Activated naive CD4-positive, alpha-beta T cell treated with anti-CD3 and anti-CD28 coated beads for 36 hours (primary cell): ENCODE data around the gene PHF2. TPM values are rescaled to one million over a fixed set of nuclear protein-coding genes. Genes with fewer than 3 reads are reported as not detected.

Source experiments
- CTCF ChIA-PET: fragments of 350-600 bp; sonication (Branson Sonifier 250); formaldehyde crosslinking; loops from one replicate; lab custom pipeline; 2021; ENCODE audit warnings: antibody characterized with exemption; lab: Charles Lee
- DNase-seq: peaks from one replicate; pipeline ENCODE4 v3.0.0-alpha.2; 2020
- H3K27ac Mint-ChIP-seq: one replicate; pipeline ENCODE4 v1.8.0; 2021; ENCODE audit warnings: mild to moderate bottlenecking, mixed read lengths
- H3K27me3 Mint-ChIP-seq: one replicate; pipeline ENCODE4 v1.8.0; 2021; ENCODE audit warnings: low read depth, mixed read lengths
- H3K36me3 Mint-ChIP-seq: one replicate; pipeline ENCODE4 v1.8.0; 2021; ENCODE audit warnings: low read depth, mixed read lengths
- H3K4me1 Mint-ChIP-seq: one replicate; pipeline ENCODE4 v1.8.0; 2021; ENCODE audit warnings: low read depth, mixed read lengths
- H3K4me3 Mint-ChIP-seq: one replicate; pipeline ENCODE4 v1.8.0; 2021; ENCODE audit warnings: mild to moderate bottlenecking, moderate library complexity, mixed read lengths
- H3K9me3 Mint-ChIP-seq: one replicate; pipeline ENCODE4 v1.8.0; 2021; ENCODE audit warnings: mixed read lengths
- intact Hi-C: fragments of 100-400 bp; cut with micrococcal nuclease; formaldehyde crosslinking; loops from one replicate; pipeline ENCODE4 v1.15.1; 2023
- total RNA-seq, 2 experiments: library from RNA; stranded (reverse); gene quantifications; one replicate each; pipeline ENCODE4 v1.2.3, GENCODE V29; 2021

The PHF2 gene
- total RNA-seq, 2 experiments from 2014 or later = 14.4 to 16.6 TPM

- Mint-ChIP-seq H3K4me3 (no peak overlapping the region), H3K36me3 (peaks cover 8% of the 10 kb centered on the region), H3K4me1 (no peaks in the 10 kb centered on the region), H3K27me3 (no peaks in the 10 kb centered on the region), H3K27ac (no peak overlapping the region), H3K9me3 (no peaks in the 10 kb centered on the region)
- CTCF ChIA-PET = no interaction called here
- intact Hi-C loops = no loop called here
- DNase-seq = peak; percentile 1
Observed at GRCh38 chr9:93656426-93657239, 80.2 kb downstream of the PHF2 start.

GRCh38 chr9:93657331-93658111, 81.1 kb downstream of the PHF2 start:
- DNase-seq = peak; percentile 3
- intact Hi-C loops = no loop called here
- Mint-ChIP-seq H3K4me1 (no peaks in the 10 kb centered on the region), H3K4me3 (no peak overlapping the region), H3K27me3 (no peaks in the 10 kb centered on the region), H3K36me3 (peaks cover 6% of the 10 kb centered on the region), H3K27ac (no peak overlapping the region), H3K9me3 (no peaks in the 10 kb centered on the region)
- CTCF ChIA-PET = no interaction called here

GRCh38 chr9:93658184-93658925, 82.0 kb downstream of the PHF2 start:
- no peak overlapping the region for H3K4me3 Mint-ChIP-seq
- H3K27me3 Mint-ChIP-seq = no peaks in the 10 kb centered on the region

GRCh38 chr9:93659044-93659836, 82.9 kb downstream of the PHF2 start:
- Mint-ChIP-seq H3K4me3 (no peak overlapping the region), H3K4me1 (no peaks in the 10 kb centered on the region), H3K27ac (no peak overlapping the region), H3K27me3 (no peaks in the 10 kb centered on the region), H3K9me3 (no peaks in the 10 kb centered on the region), H3K36me3 (peaks cover 3% of the 10 kb centered on the region)
- intact Hi-C loops = no loop called here
- DNase-seq = peak; percentile 3
- CTCF ChIA-PET = no interaction called here

More at GRCh38 chr9:93658184-93658925, 82.0 kb downstream of the PHF2 start:
- DNase-seq = peak; percentile 1
- Mint-ChIP-seq H3K36me3 (peaks cover 5% of the 10 kb centered on the region), H3K4me1 (no peaks in the 10 kb centered on the region), H3K27ac (no peak overlapping the region), H3K9me3 (no peaks in the 10 kb centered on the region)
- intact Hi-C loops = no loop called here
- CTCF ChIA-PET = no interaction called here

- no peaks in the 10 kb centered on the region for H3K27me3 Mint-ChIP-seq
- H3K36me3 Mint-ChIP-seq = peaks cover 3% of the 10 kb centered on the region
- CTCF ChIA-PET = no interaction called here
- no peaks in the 10 kb centered on the region for H3K4me1 Mint-ChIP-seq
- peak; percentile 5 for DNase-seq
- no peaks in the 10 kb centered on the region for H3K9me3 Mint-ChIP-seq
- no peak overlapping the region for H3K4me3 Mint-ChIP-seq
- intact Hi-C loops = no loop called here
- H3K27ac Mint-ChIP-seq = no peak overlapping the region
Observed at GRCh38 chr9:93659837-93660177, 83.4 kb downstream of the PHF2 start.

GRCh38 chr9:93660352-93661046, 84.1 kb downstream of the PHF2 start:
- intact Hi-C loops = no loop called here
- CTCF ChIA-PET = no interaction called here
- Mint-ChIP-seq H3K36me3 (peaks cover 3% of the 10 kb centered on the region), H3K27ac (no peak overlapping the region), H3K27me3 (no peaks in the 10 kb centered on the region), H3K9me3 (no peaks in the 10 kb centered on the region), H3K4me3 (no peak overlapping the region), H3K4me1 (no peaks in the 10 kb centered on the region)
- DNase-seq = no peak

- Mint-ChIP-seq H3K4me1 (no peaks in the 10 kb centered on the region), H3K36me3 (peaks cover 3% of the 10 kb centered on the region), H3K9me3 (no peaks in the 10 kb centered on the region), H3K4me3 (no peak overlapping the region), H3K27me3 (no peaks in the 10 kb centered on the region), H3K27ac (no peak overlapping the region)
- DNase-seq = no peak
- CTCF ChIA-PET = no interaction called here
- intact Hi-C loops = no loop called here
Observed at GRCh38 chr9:93661591-93661990, 85.2 kb downstream of the PHF2 start.

GRCh38 chr9:93662016-93662638, 85.7 kb downstream of the PHF2 start:
- Mint-ChIP-seq H3K27ac (no peak overlapping the region), H3K27me3 (no peaks in the 10 kb centered on the region), H3K4me3 (no peak overlapping the region), H3K4me1 (no peaks in the 10 kb centered on the region), H3K9me3 (no peaks in the 10 kb centered on the region), H3K36me3 (peaks cover 3% of the 10 kb centered on the region)
- no peak for DNase-seq
- intact Hi-C loops = no loop called here
- CTCF ChIA-PET = no interaction called here

GRCh38 chr9:93662952-93663572, 86.7 kb downstream of the PHF2 start:
- DNase-seq = no peak
- Mint-ChIP-seq H3K4me1 (no peaks in the 10 kb centered on the region), H3K27ac (no peak overlapping the region), H3K36me3 (no peaks in the 10 kb centered on the region), H3K4me3 (no peak overlapping the region), H3K27me3 (no peaks in the 10 kb centered on the region), H3K9me3 (no peaks in the 10 kb centered on the region)
- CTCF ChIA-PET = no interaction called here
- intact Hi-C loops = no loop called here

- H3K4me3 Mint-ChIP-seq = no peak overlapping the region
Observed at GRCh38 chr9:93663877-93664548, 87.6 kb downstream of the PHF2 start.

More at GRCh38 chr9:93663877-93664548, 87.6 kb downstream of the PHF2 start:
- intact Hi-C loops = no loop called here
- H3K27me3 Mint-ChIP-seq = no peaks in the 10 kb centered on the region
- no peak for DNase-seq
- no peaks in the 10 kb centered on the region for H3K4me1 Mint-ChIP-seq
- CTCF ChIA-PET = no interaction called here
- no peak overlapping the region for H3K27ac Mint-ChIP-seq
- no peaks in the 10 kb centered on the region for H3K36me3 Mint-ChIP-seq
- H3K9me3 Mint-ChIP-seq = no peaks in the 10 kb centered on the region
